ENCODE results near the gene BCAP29. TPM values are rescaled to one million over a fixed set of nuclear protein-coding genes. Genes with fewer than 3 reads are reported as not detected.
"Not testable (repeated sequence)": the region's sequence is repeated elsewhere in the genome, so short reads cannot be mapped to it uniquely, and the experiment has no call there.

The BCAP29 gene
- polyA plus RNA-seq, 6 donors from 2014 or later, result 63.0 to 89.2 (median 77.5) TPM

DNA sequence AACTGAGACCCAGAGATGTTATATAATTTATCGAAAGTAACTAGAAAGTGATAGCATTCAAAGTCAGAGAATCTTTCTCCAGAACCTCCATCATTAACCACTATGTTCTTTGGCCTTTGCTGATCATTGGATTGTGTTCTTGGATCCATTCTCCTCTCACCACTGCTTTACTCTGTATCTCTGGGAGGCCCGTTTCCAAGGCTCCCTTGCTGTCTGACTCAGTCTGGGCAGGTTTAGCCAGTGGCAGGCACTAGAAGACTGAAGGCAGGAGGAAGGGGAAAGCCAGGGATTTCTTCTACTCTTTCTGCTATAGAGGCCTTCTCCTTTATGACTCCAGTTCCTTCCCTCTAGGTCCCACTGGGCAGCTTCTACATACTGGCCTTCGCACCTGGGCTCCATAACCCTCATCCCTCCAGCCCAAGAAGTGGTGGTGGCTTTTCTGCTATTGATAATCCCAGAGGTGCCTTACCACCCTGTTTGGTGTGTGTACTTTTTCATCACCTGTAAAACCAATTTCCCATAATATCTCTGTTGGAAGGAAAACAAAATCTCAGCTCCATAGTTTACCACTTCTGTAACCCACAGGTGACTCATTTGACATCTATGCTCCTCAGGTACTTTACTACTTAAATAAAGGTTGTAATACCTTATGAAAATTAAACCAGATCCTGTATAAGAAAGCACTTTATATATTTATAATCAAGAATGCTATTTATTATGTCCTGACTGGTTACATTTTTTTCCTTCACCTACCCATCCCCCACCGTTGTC lies 36.0 kb downstream of the BCAP29 start:
- H3K27me3 Mint-ChIP-seq, result no peaks in the 10 kb centered on the region
- H3K4me3 Mint-ChIP-seq, result no peak overlapping the region
- no peak overlapping the region for H3K27ac Mint-ChIP-seq

DNA sequence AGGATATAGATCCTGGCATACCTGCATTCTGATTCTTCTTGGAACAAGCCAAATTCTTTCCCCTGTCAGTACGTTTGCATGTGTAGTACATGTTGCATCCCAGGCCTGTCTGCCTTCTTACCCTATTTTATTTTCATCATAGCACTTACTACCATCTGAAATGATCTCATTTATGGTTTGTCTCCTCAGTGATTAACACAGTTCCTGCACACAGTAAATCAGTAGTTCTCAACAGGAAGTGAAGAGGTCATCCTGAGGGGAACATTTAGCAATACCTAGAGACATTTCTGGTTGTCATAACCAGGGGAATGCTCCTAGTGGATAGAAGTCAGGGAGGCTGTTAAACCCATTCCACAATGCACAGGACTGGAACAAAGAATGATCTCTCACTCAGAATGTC lies 42.4 kb downstream of the BCAP29 start:
- Mint-ChIP-seq H3K4me3 (no peak overlapping the region), H3K4me1 (no peaks in the 10 kb centered on the region), H3K36me3 (peaks cover 0 to 6% of the 10 kb centered on the region in 2 donors), H3K9me3 (peaks cover 0 to 6% (median 0%) of the 10 kb centered on the region in 7 donors), H3K27ac (no peak overlapping the region), H3K27me3 (no peaks in the 10 kb centered on the region)
- DNase-seq (no peak), ATAC-seq (ENCODE audit: low read depth in 2 of 2) (no peak)

More for the DNA sequence above, 36.0 kb downstream of the BCAP29 start:
- no peak for ATAC-seq (ENCODE audit: low read depth in 2 of 2)
- no peaks in the 10 kb centered on the region for H3K9me3 Mint-ChIP-seq
- peaks cover 8 to 13% of the 10 kb centered on the region in 2 donors for H3K36me3 Mint-ChIP-seq
- no peak for DNase-seq
- H3K4me1 Mint-ChIP-seq, result no peaks in the 10 kb centered on the region

DNA sequence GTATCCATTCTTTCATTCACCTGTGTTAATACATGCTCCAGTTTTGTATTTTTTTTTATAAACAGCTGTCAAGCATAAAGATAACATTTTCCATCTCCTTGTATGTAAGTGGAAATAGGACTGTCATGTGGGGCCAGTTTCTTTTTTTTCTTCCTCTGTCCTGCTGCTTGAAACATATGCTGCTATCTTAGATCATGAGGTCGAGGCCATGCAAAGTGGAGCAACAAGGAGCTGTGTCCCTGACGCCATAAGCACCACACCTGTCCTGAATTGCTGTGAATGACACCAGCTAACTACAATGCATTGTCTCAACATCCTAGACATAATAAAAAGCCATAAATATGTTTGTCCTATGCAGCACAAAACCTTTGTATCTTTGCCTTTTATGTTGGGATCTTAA lies 42.8 kb downstream of the BCAP29 start:
- no peak overlapping the region for H3K27ac Mint-ChIP-seq
- H3K36me3 Mint-ChIP-seq, result peaks cover 0 to 6% of the 10 kb centered on the region in 2 donors
- H3K4me3 Mint-ChIP-seq, result no peak overlapping the region
- H3K4me1 Mint-ChIP-seq, result peaks cover 0 to 3% (median 3%) of the 10 kb centered on the region in 3 donors
- DNase-seq (no peak), ATAC-seq (ENCODE audit: low read depth in 2 of 2) (no peak)
- H3K27me3 Mint-ChIP-seq, result no peaks in the 10 kb centered on the region
- H3K9me3 Mint-ChIP-seq, result peaks cover 0 to 6% (median 0%) of the 10 kb centered on the region in 7 donors

DNA sequence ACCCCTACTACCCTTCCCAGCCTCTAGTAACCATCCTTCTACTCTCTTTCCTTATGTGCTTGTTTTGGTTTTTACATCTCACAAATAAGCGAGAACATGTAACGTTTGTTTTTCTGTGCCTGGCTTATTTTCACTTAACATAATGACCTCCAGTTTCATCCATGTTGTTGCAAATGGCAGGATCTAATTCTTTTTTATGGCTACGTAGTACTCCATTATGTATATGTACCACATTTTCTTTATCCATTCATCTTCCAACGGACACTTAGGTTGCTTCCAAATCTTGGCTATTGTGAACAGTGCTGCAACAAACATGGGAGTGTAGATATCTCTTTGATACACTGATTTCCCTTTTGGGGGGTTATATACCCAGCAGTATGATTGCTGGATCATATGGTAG lies 47.0 kb downstream of the BCAP29 start:
- no peak for ATAC-seq (ENCODE audit: low read depth in 2 of 2)
- Mint-ChIP-seq H3K27me3 (no peaks in the 10 kb centered on the region), H3K9me3 (peaks cover 0 to 6% (median 0%) of the 10 kb centered on the region in 7 donors), H3K36me3 (peaks cover 0 to 6% of the 10 kb centered on the region in 2 donors), H3K4me3 (no peak overlapping the region), H3K27ac (peak overlapping the region in 1 of 6 donors; percentile 21), H3K4me1 (peaks cover 11 to 38% (median 34%) of the 10 kb centered on the region in 3 donors)
- no peak for DNase-seq

GRCh38 chr7:107628461-107629064 lies 48.5 kb downstream of the BCAP29 start:
- Mint-ChIP-seq H3K36me3 (peaks cover 0 to 6% of the 10 kb centered on the region in 2 donors), H3K4me1 (peaks cover 22 to 48% (median 48%) of the 10 kb centered on the region in 3 donors), H3K27ac (peak overlapping the region; percentile 70 to 96 (median 93)), H3K4me3 (peak overlapping the region in 7 of 8 donors; percentile 7 to 92 (median 62)), H3K27me3 (no peaks in the 10 kb centered on the region), H3K9me3 (peaks cover 0 to 6% (median 0%) of the 10 kb centered on the region in 7 donors)
- DNase-seq (peak; percentile 31), ATAC-seq (ENCODE audit: low read depth in 2 of 2) (peak; percentile 91 to 93)

DNA sequence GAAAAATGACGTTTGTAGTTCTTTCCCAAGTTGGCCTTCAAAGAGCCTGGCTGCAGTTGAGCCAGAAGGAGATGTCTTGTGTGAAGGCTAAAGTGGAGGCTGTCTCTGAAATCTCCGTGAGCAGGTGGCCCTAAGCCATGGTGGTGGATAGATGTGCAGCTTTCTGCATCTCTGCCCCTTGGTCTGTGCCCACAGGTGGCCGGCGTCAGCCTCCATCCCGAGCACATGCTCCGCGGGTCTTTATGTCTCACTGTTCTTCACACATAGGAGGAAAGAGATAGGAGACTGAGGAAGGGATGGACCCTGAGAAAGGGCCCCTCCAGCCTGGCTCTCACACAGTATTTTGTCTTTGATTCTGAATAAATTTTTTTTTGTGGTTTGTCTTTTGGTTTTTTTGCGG lies 50.3 kb downstream of the BCAP29 start:
- Mint-ChIP-seq H3K27ac (no peak overlapping the region), H3K36me3 (peaks cover 0 to 6% of the 10 kb centered on the region in 2 donors), H3K9me3 (peaks cover 0 to 6% (median 0%) of the 10 kb centered on the region in 7 donors), H3K4me1 (peaks cover 34 to 65% (median 64%) of the 10 kb centered on the region in 3 donors), H3K27me3 (no peaks in the 10 kb centered on the region), H3K4me3 (peak overlapping the region in 4 of 8 donors; percentile 6 to 56 (median 30))
- no peak for DNase-seq
- ATAC-seq (ENCODE audit: low read depth in 2 of 2), result no peak

GRCh38 chr7:107631588-107632491 lies 51.8 kb downstream of the BCAP29 start:
- peak overlapping the region in 1 of 6 donors; percentile 20 for H3K27ac Mint-ChIP-seq
- no peaks in the 10 kb centered on the region for H3K27me3 Mint-ChIP-seq
- H3K9me3 Mint-ChIP-seq, result peaks cover 0 to 6% (median 0%) of the 10 kb centered on the region in 7 donors
- DNase-seq (no peak), ATAC-seq (ENCODE audit: low read depth in 2 of 2) (no peak)
- peaks cover 37 to 77% (median 76%) of the 10 kb centered on the region in 3 donors for H3K4me1 Mint-ChIP-seq
- peaks cover 0 to 6% of the 10 kb centered on the region in 2 donors for H3K36me3 Mint-ChIP-seq
- H3K4me3 Mint-ChIP-seq, result no peak overlapping the region

GRCh38 chr7:107632492-107632865 lies 52.4 kb downstream of the BCAP29 start:
- Mint-ChIP-seq H3K4me3 (no peak overlapping the region), H3K9me3 (peaks cover 0 to 2% (median 0%) of the 10 kb centered on the region in 7 donors), H3K27ac (peak overlapping the region in 1 of 6 donors; percentile 62), H3K4me1 (peaks cover 37 to 80% (median 78%) of the 10 kb centered on the region in 3 donors), H3K36me3 (no peaks in the 10 kb centered on the region), H3K27me3 (no peaks in the 10 kb centered on the region)
- no peak for ATAC-seq (ENCODE audit: low read depth in 2 of 2)
- no peak for DNase-seq

- Mint-ChIP-seq H3K27ac (peak overlapping the region; percentile 97 to 100 (median 98)), H3K27me3 (no peaks in the 10 kb centered on the region)
These were observed 58.5 kb downstream of the BCAP29 start for GRCh38 chr7:107638594-107638993.

DNA sequence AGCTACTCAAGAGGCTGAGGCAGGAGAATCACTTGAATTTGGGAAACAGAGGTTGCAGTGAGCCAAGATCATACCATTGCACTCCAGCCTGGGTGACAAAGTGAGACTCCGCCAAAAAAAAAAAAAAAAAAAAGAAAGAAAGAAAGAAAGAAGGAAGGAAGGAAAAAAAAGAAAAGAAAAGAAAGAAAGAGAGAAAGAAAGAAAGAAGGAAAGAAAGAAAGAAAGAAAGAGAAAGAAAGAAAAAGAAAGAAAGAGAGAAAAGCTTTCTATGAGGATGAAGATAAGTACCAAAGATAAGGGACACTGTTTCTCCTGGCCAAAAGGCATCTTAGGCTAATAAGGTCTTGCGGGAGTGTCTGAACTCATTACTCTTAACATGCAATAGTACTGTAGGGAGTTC lies 59.0 kb downstream of the BCAP29 start:
- DNase-seq; ATAC-seq (ENCODE audit: low read depth in 2 of 2); H3K27me3 Mint-ChIP-seq: not testable (repeated sequence)
- Mint-ChIP-seq H3K27ac (peak overlapping the region; percentile 97 to 100 (median 98)), H3K4me1 (peaks cover 44 to 65% (median 58%) of the 10 kb centered on the region in 3 donors), H3K4me3 (peak overlapping the region; percentile 40 to 94 (median 82)), H3K9me3 (peaks cover 0 to 15% (median 7%) of the 10 kb centered on the region in 7 donors), H3K36me3 (peaks cover 0 to 13% of the 10 kb centered on the region in 2 donors)

More at GRCh38 chr7:107638594-107638993, 58.5 kb downstream of the BCAP29 start:
- Mint-ChIP-seq H3K4me3 (peak overlapping the region; percentile 40 to 94 (median 82)), H3K4me1 (peaks cover 45 to 65% (median 58%) of the 10 kb centered on the region in 3 donors), H3K9me3 (peaks cover 0 to 15% (median 7%) of the 10 kb centered on the region in 7 donors), H3K36me3 (peaks cover 0 to 13% of the 10 kb centered on the region in 2 donors)
- DNase-seq (peak; percentile 79), ATAC-seq (ENCODE audit: low read depth in 2 of 2) (peak; percentile 89 to 90)

- H3K27ac Mint-ChIP-seq, result peak overlapping the region in 1 of 6 donors; percentile 16
- DNase-seq (no peak), ATAC-seq (ENCODE audit: low read depth in 2 of 2) (no peak)
- H3K4me1 Mint-ChIP-seq, result peaks cover 44 to 53% (median 45%) of the 10 kb centered on the region in 3 donors
- peaks cover 0 to 21% of the 10 kb centered on the region in 2 donors for H3K36me3 Mint-ChIP-seq
- H3K4me3 Mint-ChIP-seq, result no peak overlapping the region
- H3K9me3 Mint-ChIP-seq, result peaks cover 0 to 24% (median 7%) of the 10 kb centered on the region in 7 donors
- no peaks in the 10 kb centered on the region for H3K27me3 Mint-ChIP-seq
These were observed 61.6 kb downstream of the BCAP29 start for GRCh38 chr7:107641676-107642075.

DNA sequence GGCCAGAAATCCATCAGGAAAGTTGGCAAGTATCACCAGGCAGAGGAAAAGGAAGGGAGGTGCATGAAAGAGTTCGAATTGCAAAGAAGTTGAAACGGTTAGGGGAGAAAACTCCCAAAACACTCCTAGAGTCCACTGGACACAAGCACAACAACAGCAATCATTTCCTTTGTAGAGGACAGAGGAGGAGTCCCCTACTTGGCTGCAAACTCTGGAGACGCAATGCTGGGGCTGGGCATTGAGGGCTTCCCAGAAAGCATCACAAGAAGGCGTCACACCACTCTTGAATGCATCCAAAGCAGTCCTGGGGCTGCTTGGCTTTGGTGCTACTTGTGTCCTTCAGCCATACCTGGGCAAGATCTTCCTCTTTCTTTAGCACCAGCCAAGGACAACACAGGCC lies 62.5 kb downstream of the BCAP29 start:
- peak overlapping the region in 4 of 6 donors; percentile 14 to 68 (median 34) for H3K27ac Mint-ChIP-seq
- H3K27me3 Mint-ChIP-seq, result no peaks in the 10 kb centered on the region
- DNase-seq (no peak), ATAC-seq (ENCODE audit: low read depth in 2 of 2) (no peak)
- H3K4me1 Mint-ChIP-seq, result peaks cover 42 to 50% (median 44%) of the 10 kb centered on the region in 3 donors
- peaks cover 0 to 21% of the 10 kb centered on the region in 2 donors for H3K36me3 Mint-ChIP-seq
- peak overlapping the region in 1 of 8 donors; percentile 30 for H3K4me3 Mint-ChIP-seq
- peaks cover 0 to 22% (median 6%) of the 10 kb centered on the region in 7 donors for H3K9me3 Mint-ChIP-seq
